Right atrium auricular region (tissue), 2 donors: Measurements from ENCODE around the gene PTGER4. TPM values are rescaled to one million over a fixed set of nuclear protein-coding genes. Genes with fewer than 3 reads are reported as not detected.

Experiments
- DNase-seq: peaks from one replicate; pipeline ENCODE4 v3.0.0-alpha.2; 2019; ENCODE audit warnings: low spot score
- H3K27ac ChIP-seq, 2 donors: fragments of 200-600 bp; sonication (generic); 1 replicate in 1 of 2; 2 replicates in 1 of 2; pipeline ENCODE4 v1.5.1; 2016 to 2019
- H3K27me3 ChIP-seq, 2 donors: fragments of 200-600 bp; sonication (generic); one replicate each; pipeline versions ENCODE4 v1.5.1 to v1.6.0; 2017 to 2019
- H3K36me3 ChIP-seq: fragments of 200-600 bp; sonication (generic); one replicate; pipeline ENCODE4 v1.5.1; 2016
- H3K4me1 ChIP-seq, 2 donors: fragments of 200-600 bp; sonication (generic); one replicate each; pipeline versions ENCODE4 v1.5.1 to v1.6.0; 2017 to 2019
- H3K4me3 ChIP-seq, 2 donors: fragments of 200-600 bp; sonication (generic); 1 replicate in 1 of 2; 2 replicates in 1 of 2; pipeline ENCODE4 v1.5.1; 2017 to 2019; ENCODE audit warnings: mild to moderate bottlenecking in 1 of 2, moderate library complexity in 1 of 2
- H3K9me3 ChIP-seq, 2 donors: fragments of 200-600 bp; sonication (generic); one replicate each; pipeline ENCODE4 v1.5.1; 2019
- total RNA-seq, 2 donors: library from RNA; depleted of rRNA; stranded (reverse); fragments of >200 nt; gene quantifications; one replicate each; pipeline ENCODE4 v1.1.0, GENCODE V29; 2016
- TF ChIP-seq, protein P1 (sequence below), 2 donors: fragments of 200-600 bp; sonication (generic); IDR thresholded peaks; one replicate each; pipeline ENCODE4 v1.5.1; 2019; ENCODE audit warnings: antibody characterized with exemption in 2 of 2

PTGER4 gene
- total RNA-seq, 2 donors from 2014 or later, result 7.3 to 22.0 TPM

GRCh38 chr5:40674661-40675235 is 5.0 kb upstream of the PTGER4 start:
- H3K4me3 ChIP-seq, result no peak overlapping the region
- H3K36me3 ChIP-seq, result no peaks in the 10 kb centered on the region
- no peaks in the 10 kb centered on the region for H3K9me3 ChIP-seq
- no peak for DNase-seq
- TF ChIP-seq, protein P1, sequence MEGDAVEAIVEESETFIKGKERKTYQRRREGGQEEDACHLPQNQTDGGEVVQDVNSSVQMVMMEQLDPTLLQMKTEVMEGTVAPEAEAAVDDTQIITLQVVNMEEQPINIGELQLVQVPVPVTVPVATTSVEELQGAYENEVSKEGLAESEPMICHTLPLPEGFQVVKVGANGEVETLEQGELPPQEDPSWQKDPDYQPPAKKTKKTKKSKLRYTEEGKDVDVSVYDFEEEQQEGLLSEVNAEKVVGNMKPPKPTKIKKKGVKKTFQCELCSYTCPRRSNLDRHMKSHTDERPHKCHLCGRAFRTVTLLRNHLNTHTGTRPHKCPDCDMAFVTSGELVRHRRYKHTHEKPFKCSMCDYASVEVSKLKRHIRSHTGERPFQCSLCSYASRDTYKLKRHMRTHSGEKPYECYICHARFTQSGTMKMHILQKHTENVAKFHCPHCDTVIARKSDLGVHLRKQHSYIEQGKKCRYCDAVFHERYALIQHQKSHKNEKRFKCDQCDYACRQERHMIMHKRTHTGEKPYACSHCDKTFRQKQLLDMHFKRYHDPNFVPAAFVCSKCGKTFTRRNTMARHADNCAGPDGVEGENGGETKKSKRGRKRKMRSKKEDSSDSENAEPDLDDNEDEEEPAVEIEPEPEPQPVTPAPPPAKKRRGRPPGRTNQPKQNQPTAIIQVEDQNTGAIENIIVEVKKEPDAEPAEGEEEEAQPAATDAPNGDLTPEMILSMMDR (IDR thresholded peaks at IDR 0.05), result no peak
- H3K27ac ChIP-seq, result no peak overlapping the region
- H3K27me3 ChIP-seq, result no peaks in the 10 kb centered on the region
- H3K4me1 ChIP-seq, result peaks cover 0 to 18% of the 10 kb centered on the region in 2 donors

- Histone ChIP-seq H3K27ac (no peak overlapping the region), H3K4me1 (peaks cover 0 to 23% of the 10 kb centered on the region in 2 donors), H3K4me3 (no peak overlapping the region), H3K36me3 (no peaks in the 10 kb centered on the region), H3K27me3 (no peaks in the 10 kb centered on the region), H3K9me3 (no peaks in the 10 kb centered on the region)
- TF ChIP-seq, protein P1 (IDR thresholded peaks at IDR 0.05), result no peak
- no peak for DNase-seq
Observed at GRCh38 chr5:40675396-40676133, 4.2 kb upstream of the PTGER4 start.

DNA sequence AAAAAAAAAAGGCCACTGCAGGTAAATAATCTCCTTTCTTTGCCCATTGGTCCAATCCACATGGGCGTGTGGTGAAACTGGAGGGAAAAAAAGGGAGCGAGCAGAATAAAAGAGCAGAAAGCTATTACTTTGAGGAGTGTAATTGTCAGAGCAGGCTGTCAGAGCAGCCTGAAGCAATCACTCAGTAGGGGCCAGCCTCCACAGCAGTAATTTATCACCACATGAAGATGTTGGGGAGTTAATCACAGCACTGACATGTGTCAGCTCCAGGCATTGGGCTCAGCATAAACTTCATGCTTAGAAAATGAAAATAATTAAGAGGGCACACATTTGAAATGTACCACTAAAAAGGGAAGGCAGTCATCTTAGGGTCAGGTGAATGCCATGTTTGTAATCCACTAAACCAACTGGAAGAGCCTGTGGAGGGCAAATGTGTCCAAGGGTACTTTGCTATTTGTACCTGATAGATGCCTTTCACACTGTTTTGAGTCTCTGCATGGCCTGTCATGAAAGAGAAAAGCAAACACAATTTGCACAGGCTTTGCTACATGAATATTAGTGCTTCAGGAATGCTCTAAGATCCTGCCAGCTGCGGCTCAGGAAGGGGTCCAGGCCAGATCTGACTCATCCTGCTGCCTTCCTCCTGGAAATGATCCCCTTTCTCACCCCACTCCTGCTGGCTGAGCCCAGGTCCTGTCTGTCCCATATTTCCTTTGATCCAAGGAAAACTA is 2.9 kb upstream of the PTGER4 start:
- H3K4me3 ChIP-seq, result no peak overlapping the region
- TF ChIP-seq, protein P1 (IDR thresholded peaks at IDR 0.05), result no peak
- DNase-seq, result no peak

GRCh38 chr5:40677456-40677855 is 2.3 kb upstream of the PTGER4 start:
- no peak for DNase-seq
- TF ChIP-seq, protein P1 (IDR thresholded peaks at IDR 0.05), result no peak
- Histone ChIP-seq H3K36me3 (no peaks in the 10 kb centered on the region), H3K4me3 (no peak overlapping the region), H3K4me1 (peaks cover 0 to 34% of the 10 kb centered on the region in 2 donors), H3K9me3 (no peaks in the 10 kb centered on the region), H3K27ac (peak overlapping the region; percentile 84 to 86), H3K27me3 (peaks cover 0 to 6% of the 10 kb centered on the region in 2 donors)

More for the DNA sequence above, 2.9 kb upstream of the PTGER4 start:
- H3K9me3 ChIP-seq, result no peaks in the 10 kb centered on the region
- H3K27me3 ChIP-seq, result peaks cover 0 to 6% of the 10 kb centered on the region in 2 donors
- H3K27ac ChIP-seq, result peak overlapping the region; percentile 84 to 86
- H3K36me3 ChIP-seq, result no peaks in the 10 kb centered on the region
- H3K4me1 ChIP-seq, result peaks cover 0 to 33% of the 10 kb centered on the region in 2 donors

- Histone ChIP-seq H3K27ac (peak overlapping the region; percentile 84 to 86), H3K4me1 (peaks cover 0 to 34% of the 10 kb centered on the region in 2 donors)
Observed at GRCh38 chr5:40678026-40678425, 1.7 kb upstream of the PTGER4 start.

More at GRCh38 chr5:40678026-40678425, 1.7 kb upstream of the PTGER4 start:
- Histone ChIP-seq H3K4me3 (peak overlapping the region in 1 of 2 donors; percentile 69), H3K9me3 (no peaks in the 10 kb centered on the region), H3K36me3 (no peaks in the 10 kb centered on the region), H3K27me3 (peaks cover 0 to 6% of the 10 kb centered on the region in 2 donors)
- no peak for DNase-seq
- TF ChIP-seq, protein P1 (IDR thresholded peaks at IDR 0.05), result no peak
